Stomach (tissue), 4 donors: Measurements from ENCODE around the gene MLKL.

Experiments
- EP300 ChIP-seq: sonication (generic); formaldehyde crosslinking; IDR thresholded peaks from one replicate; pipeline ENCODE4 v1.6.1; 2017; ENCODE audit warnings: antibody characterized with exemption
- POLR2A ChIP-seq, 4 donors: fragments of 450-650 bp; IDR thresholded peaks; one replicate each; pipeline ENCODE4 v1.6.1; 2016; ENCODE audit warnings: antibody characterized with exemption in 4 of 4, control low read depth in 2 of 4, mild to moderate bottlenecking in 1 of 4, moderate library complexity in 1 of 4
- POLR2AphosphoS5 ChIP-seq, 3 donors: sonication (generic); formaldehyde crosslinking; IDR thresholded peaks; one replicate each; pipeline ENCODE4 v1.6.1; 2016; ENCODE audit warnings: antibody characterized with exemption in 3 of 3
- TF ChIP-seq, protein P1 (sequence below), 7 experiments: fragments of 450-650 bp in 4 of 7; fragments of 200-600 bp in 3 of 7; sonication (generic) in 3 of 7; IDR thresholded peaks; one replicate each; pipeline ENCODE4 v1.5.1; 2016 to 2019; ENCODE audit warnings: antibody characterized with exemption in 7 of 7, control low read depth in 2 of 7, mild to moderate bottlenecking in 1 of 7

DNA sequence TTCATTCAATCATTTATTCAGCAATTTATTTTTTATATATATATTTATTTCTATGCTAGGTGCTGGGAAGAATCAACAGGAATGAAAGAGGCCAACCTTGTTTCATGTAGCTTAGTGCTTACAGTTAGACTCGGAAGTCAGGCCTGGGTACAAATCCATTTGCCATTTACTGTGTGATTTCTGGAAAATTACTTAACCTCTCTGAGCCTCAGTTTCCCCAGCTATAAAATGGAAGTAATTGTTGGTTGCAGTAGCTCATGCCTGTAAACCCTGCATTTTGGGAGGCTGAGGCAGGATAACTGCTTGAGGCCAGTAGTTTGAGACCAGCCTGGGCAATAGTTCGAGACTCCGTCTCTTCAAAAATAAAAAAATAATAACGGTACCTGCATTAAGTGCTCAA, 27.2 kb upstream of the MLKL start:
- TF ChIP-seq POLR2AphosphoS5 (IDR thresholded peaks at IDR 0.05), result no peak
- TF ChIP-seq, protein P1, sequence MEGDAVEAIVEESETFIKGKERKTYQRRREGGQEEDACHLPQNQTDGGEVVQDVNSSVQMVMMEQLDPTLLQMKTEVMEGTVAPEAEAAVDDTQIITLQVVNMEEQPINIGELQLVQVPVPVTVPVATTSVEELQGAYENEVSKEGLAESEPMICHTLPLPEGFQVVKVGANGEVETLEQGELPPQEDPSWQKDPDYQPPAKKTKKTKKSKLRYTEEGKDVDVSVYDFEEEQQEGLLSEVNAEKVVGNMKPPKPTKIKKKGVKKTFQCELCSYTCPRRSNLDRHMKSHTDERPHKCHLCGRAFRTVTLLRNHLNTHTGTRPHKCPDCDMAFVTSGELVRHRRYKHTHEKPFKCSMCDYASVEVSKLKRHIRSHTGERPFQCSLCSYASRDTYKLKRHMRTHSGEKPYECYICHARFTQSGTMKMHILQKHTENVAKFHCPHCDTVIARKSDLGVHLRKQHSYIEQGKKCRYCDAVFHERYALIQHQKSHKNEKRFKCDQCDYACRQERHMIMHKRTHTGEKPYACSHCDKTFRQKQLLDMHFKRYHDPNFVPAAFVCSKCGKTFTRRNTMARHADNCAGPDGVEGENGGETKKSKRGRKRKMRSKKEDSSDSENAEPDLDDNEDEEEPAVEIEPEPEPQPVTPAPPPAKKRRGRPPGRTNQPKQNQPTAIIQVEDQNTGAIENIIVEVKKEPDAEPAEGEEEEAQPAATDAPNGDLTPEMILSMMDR (IDR thresholded peaks at IDR 0.05), result no peak
- no peak for TF ChIP-seq EP300
- no peak for TF ChIP-seq POLR2A (IDR thresholded peaks at IDR 0.05)
